ENCODE data around the gene HPN.

Gene HPN

DNA sequence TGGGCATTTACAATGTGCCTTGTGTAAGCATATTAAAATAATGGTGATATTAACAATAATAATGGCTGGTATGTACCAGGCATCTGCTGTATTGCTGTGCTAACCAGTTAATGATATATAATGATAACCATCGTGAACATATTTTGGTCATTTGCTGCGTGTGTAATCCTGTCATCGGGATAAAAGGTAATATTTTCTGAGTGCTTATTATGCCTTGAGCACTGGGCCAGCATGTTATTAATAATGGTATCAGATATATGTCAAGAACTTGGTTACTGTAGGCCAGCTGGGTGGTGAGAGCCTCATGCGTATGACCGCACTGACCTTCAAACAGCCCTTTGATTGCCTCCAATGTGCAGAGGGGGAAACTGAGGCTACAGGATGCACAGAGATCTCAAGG is 51.9 kb downstream of the HPN start:
- Histone ChIP-seq H3K9ac (ENCODE audit: low read length) (no peak overlapping the region), H3K9me2 (ENCODE audit: low read depth, low read length) (no peaks in the 10 kb centered on the region), H3K4me3 (ENCODE audit: low read depth, low read length, poor library complexity, severe bottlenecking) (no peak overlapping the region), H3K9me3 (ENCODE audit: low read length) (no peaks in the 10 kb centered on the region), H3K36me3 (ENCODE audit: insufficient read depth, low read length) (no peaks in the 10 kb centered on the region), H3F3A (ENCODE audit: insufficient read depth, low read length) (no peaks in the 10 kb centered on the region), H3K27me3 (ENCODE audit: insufficient read depth, low read length) (no peaks in the 10 kb centered on the region), H2AFZ (ENCODE audit: low read length) (no peak overlapping the region), H3K4me1 (ENCODE audit: insufficient read depth, low read length, severe bottlenecking) (peaks cover 11% of the 10 kb centered on the region), H3K27ac (ENCODE audit: low read depth, low read length, poor library complexity, severe bottlenecking) (no peak overlapping the region), H3K79me2 (ENCODE audit: insufficient read depth, low read length) (no peaks in the 10 kb centered on the region), H4K20me1 (ENCODE audit: insufficient read depth, low read length) (no peaks in the 10 kb centered on the region), H3K4me2 (ENCODE audit: low read length) (no peak overlapping the region)
- TF ChIP-seq, protein P1, sequence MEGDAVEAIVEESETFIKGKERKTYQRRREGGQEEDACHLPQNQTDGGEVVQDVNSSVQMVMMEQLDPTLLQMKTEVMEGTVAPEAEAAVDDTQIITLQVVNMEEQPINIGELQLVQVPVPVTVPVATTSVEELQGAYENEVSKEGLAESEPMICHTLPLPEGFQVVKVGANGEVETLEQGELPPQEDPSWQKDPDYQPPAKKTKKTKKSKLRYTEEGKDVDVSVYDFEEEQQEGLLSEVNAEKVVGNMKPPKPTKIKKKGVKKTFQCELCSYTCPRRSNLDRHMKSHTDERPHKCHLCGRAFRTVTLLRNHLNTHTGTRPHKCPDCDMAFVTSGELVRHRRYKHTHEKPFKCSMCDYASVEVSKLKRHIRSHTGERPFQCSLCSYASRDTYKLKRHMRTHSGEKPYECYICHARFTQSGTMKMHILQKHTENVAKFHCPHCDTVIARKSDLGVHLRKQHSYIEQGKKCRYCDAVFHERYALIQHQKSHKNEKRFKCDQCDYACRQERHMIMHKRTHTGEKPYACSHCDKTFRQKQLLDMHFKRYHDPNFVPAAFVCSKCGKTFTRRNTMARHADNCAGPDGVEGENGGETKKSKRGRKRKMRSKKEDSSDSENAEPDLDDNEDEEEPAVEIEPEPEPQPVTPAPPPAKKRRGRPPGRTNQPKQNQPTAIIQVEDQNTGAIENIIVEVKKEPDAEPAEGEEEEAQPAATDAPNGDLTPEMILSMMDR (IDR thresholded peaks at IDR 0.05; ENCODE audit: low read length): no peak

DNA sequence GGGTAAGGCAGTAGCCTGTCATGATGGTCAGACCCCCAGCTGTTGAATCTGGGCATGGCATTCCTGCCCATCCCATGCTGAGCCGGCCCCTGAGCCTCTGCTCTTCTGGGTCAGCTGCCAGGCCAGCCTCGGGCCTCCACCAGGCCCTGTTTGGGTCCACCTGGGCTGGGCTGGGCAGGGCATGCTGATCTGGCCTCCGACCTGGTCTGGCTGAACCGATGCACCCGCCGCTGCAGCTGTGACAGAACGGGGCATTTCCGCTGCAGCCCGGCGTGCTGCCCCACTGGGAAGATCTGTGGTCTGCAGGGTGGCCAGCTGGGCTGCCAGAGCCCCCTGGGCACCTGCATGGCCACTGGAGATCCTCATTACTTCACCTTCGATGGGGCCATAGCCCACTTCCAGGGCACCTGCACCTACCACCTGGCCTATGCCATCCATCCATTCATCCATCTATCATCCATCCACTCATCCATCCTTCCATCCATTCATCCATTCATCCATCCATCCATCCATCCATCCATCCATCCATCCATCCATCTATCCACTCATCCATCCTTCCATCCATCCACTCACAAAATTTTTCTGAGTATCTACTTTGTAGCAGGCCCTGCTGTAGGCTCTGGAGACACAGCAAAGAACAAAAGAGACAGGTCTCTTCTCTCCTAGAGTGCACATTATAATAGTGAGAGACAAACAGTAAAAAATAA is 52.6 kb downstream of the HPN start:
- TF ChIP-seq EZH2 (IDR thresholded peaks at IDR 0.05; ENCODE audit: borderline replicate concordance, low read length): no peak
- TF ChIP-seq, protein P1 (IDR thresholded peaks at IDR 0.05; ENCODE audit: low read length): no peak
- Histone ChIP-seq H3K4me2 (ENCODE audit: low read length) (no peak overlapping the region), H3F3A (ENCODE audit: insufficient read depth, low read length) (no peaks in the 10 kb centered on the region), H4K20me1 (ENCODE audit: insufficient read depth, low read length) (no peaks in the 10 kb centered on the region), H3K79me2 (ENCODE audit: insufficient read depth, low read length) (no peaks in the 10 kb centered on the region), H3K9me2 (ENCODE audit: low read depth, low read length) (no peaks in the 10 kb centered on the region), H3K4me3 (ENCODE audit: low read depth, low read length, poor library complexity, severe bottlenecking) (no peak overlapping the region), H3K9ac (ENCODE audit: low read length) (no peak overlapping the region), H3K27ac (ENCODE audit: low read depth, low read length, poor library complexity, severe bottlenecking) (no peak overlapping the region), H3K27me3 (ENCODE audit: insufficient read depth, low read length) (no peaks in the 10 kb centered on the region), H2AFZ (ENCODE audit: low read length) (no peak overlapping the region), H3K9me3 (ENCODE audit: low read length) (no peaks in the 10 kb centered on the region), H3K36me3 (ENCODE audit: insufficient read depth, low read length) (no peaks in the 10 kb centered on the region), H3K4me1 (ENCODE audit: insufficient read depth, low read length, severe bottlenecking) (peaks cover 11% of the 10 kb centered on the region)

DNA sequence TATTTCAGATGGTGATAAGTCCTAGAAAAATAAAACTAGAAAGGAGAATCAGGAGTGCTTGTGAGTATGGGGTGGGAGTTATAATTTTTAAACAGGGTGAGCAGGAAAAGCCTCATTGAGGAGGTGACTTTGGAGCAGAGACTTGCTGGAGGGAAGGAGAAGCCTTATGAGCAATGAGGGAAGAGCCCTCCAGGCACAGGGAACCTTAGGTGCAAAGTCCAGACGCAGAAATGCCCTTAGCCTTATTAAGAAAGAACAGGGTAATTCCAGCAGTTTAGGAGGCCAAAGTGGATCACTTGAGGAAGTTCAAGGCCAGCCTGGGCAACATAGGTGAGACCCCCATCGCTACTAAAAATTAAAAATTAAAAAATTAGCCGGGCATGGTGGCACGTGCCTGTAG is 53.1 kb downstream of the HPN start:
- Histone ChIP-seq H3K4me1 (ENCODE audit: insufficient read depth, low read length, severe bottlenecking) (peaks cover 11% of the 10 kb centered on the region), H3K79me2 (ENCODE audit: insufficient read depth, low read length) (no peaks in the 10 kb centered on the region), H3K4me3 (ENCODE audit: low read depth, low read length, poor library complexity, severe bottlenecking) (no peak overlapping the region), H3K9me3 (ENCODE audit: low read length) (no peaks in the 10 kb centered on the region), H3K27ac (ENCODE audit: low read depth, low read length, poor library complexity, severe bottlenecking) (no peak overlapping the region), H3K9me2 (ENCODE audit: low read depth, low read length) (no peaks in the 10 kb centered on the region), H3K9ac (ENCODE audit: low read length) (no peak overlapping the region), H2AFZ (ENCODE audit: low read length) (no peak overlapping the region), H4K20me1 (ENCODE audit: insufficient read depth, low read length) (no peaks in the 10 kb centered on the region), H3F3A (ENCODE audit: insufficient read depth, low read length) (no peaks in the 10 kb centered on the region), H3K36me3 (ENCODE audit: insufficient read depth, low read length) (no peaks in the 10 kb centered on the region), H3K4me2 (ENCODE audit: low read length) (no peak overlapping the region), H3K27me3 (ENCODE audit: insufficient read depth, low read length) (no peaks in the 10 kb centered on the region)
- TF ChIP-seq, protein P1 (IDR thresholded peaks at IDR 0.05; ENCODE audit: low read length): no peak
- no peak for TF ChIP-seq EZH2 (IDR thresholded peaks at IDR 0.05; ENCODE audit: borderline replicate concordance, low read length)
